Measurements from ENCODE around the gene ZSWIM3.

The ZSWIM3 gene

DNA sequence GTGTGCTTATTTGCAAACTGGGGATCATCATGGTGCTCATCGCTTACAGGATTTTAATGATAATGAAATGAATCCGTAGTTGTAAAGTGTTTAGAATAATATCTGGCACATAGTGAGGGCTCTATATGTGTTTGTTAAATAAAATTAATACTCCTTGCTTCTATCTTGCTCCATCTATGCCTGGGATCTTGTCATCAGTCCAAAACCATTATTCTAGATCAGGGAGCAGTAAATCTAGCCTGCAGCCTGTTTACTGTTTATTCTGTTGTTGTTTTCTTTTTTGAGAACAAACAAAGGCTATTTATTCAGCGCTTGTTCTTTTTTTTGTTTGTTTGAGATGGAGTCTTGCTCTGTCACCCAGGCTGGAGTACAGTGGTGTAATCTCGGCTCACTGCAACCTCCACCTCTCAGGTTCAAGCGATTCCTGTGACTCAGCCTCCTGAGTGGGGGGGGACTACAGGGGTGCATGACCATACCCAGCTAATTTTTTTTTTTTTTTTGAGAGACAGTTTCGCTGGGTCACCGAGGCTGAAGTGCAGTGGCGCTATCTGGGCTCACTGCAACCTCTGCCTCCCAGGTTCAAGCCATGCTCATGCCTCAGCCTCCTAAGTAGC lies 8.3 kb upstream of the ZSWIM3 start:
- no peaks in the 10 kb centered on the region for H3K9me2 ChIP-seq (replicated peaks; ENCODE audit: control insufficient read depth, low read length)
- no peaks in the 10 kb centered on the region for H3K9me3 ChIP-seq (ENCODE audit: control insufficient read depth, insufficient read depth, low read length)
- TF ChIP-seq EZH2phosphoT487 (IDR thresholded peaks at IDR 0.05; ENCODE audit: borderline replicate concordance, low read length), result no peak
- TF ChIP-seq, protein P1, sequence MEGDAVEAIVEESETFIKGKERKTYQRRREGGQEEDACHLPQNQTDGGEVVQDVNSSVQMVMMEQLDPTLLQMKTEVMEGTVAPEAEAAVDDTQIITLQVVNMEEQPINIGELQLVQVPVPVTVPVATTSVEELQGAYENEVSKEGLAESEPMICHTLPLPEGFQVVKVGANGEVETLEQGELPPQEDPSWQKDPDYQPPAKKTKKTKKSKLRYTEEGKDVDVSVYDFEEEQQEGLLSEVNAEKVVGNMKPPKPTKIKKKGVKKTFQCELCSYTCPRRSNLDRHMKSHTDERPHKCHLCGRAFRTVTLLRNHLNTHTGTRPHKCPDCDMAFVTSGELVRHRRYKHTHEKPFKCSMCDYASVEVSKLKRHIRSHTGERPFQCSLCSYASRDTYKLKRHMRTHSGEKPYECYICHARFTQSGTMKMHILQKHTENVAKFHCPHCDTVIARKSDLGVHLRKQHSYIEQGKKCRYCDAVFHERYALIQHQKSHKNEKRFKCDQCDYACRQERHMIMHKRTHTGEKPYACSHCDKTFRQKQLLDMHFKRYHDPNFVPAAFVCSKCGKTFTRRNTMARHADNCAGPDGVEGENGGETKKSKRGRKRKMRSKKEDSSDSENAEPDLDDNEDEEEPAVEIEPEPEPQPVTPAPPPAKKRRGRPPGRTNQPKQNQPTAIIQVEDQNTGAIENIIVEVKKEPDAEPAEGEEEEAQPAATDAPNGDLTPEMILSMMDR (IDR thresholded peaks at IDR 0.05; ENCODE audit: low read depth, low read length, poor library complexity, severe bottlenecking), result no peak
- H3K4me3 ChIP-seq (ENCODE audit: low read length), result no peak overlapping the region
- no peaks in the 10 kb centered on the region for H3F3A ChIP-seq (ENCODE audit: control insufficient read depth, insufficient read depth)
- no peaks in the 10 kb centered on the region for H3K79me2 ChIP-seq (ENCODE audit: control insufficient read depth, low read length)
- peaks cover 6% of the 10 kb centered on the region for H3K36me3 ChIP-seq (ENCODE audit: control insufficient read depth, low read length)
- no peak overlapping the region for H3K4me2 ChIP-seq (ENCODE audit: low read length)
- no peak overlapping the region for H3K27ac ChIP-seq (ENCODE audit: low read depth, low read length)
- H3K4me1 ChIP-seq (ENCODE audit: control insufficient read depth, low read length), result no peaks in the 10 kb centered on the region
- H3K27me3 ChIP-seq (ENCODE audit: control insufficient read depth, low read length), result no peaks in the 10 kb centered on the region
- H4K20me1 ChIP-seq (ENCODE audit: control insufficient read depth, insufficient read depth, low read depth, low read length), result no peaks in the 10 kb centered on the region; the same call in 1 of the 2 replicates

DNA sequence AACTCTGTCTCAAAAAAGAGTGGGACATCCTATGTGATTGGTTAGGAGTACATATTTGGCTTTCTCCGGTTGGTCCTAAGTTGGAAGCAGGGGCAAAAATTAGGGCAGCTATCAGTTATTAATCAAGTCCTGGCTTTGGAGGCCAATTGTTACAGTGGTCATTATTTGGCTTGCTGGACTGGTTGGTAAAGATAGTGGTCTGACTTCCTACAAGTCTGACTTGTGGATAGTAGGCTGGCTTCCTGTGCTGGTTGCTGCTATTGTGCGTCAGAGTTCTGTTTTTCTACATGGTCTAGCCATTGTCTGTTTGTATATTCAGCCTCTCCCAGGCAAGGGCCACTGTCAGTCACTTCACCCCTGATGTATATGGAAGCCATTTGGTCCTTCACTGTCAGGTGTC lies 7.2 kb upstream of the ZSWIM3 start:
- H3K79me2 ChIP-seq (ENCODE audit: control insufficient read depth, low read length), result peaks cover 7% of the 10 kb centered on the region

DNA sequence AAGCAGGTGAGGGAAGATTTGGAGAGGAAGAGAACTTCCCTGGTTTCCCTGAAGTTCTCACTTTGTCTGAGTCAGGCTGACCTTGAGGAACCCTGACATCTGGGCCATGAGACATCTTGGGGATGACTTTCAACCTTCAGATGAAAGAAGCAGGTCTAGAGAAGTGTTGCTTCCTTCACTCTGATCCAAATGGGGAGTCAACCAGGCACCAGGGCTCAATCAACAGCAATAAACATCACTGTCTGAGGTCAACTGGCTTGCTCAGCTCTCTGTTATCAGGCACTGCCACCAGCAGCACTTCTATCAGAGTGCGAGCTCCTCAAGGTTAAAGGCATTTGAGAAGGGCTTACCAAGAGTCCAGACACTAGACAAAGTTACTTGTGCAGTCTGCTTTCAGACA lies 6.5 kb upstream of the ZSWIM3 start:
- peaks cover 6% of the 10 kb centered on the region for H3K4me1 ChIP-seq (ENCODE audit: control insufficient read depth, low read length)
- no peak overlapping the region for H3K4me2 ChIP-seq (ENCODE audit: low read length)
- no peak overlapping the region for H3K4me3 ChIP-seq (ENCODE audit: low read length)
- no peak for TF ChIP-seq EZH2phosphoT487 (IDR thresholded peaks at IDR 0.05; ENCODE audit: borderline replicate concordance, low read length)
- TF ChIP-seq, protein P1 (IDR thresholded peaks at IDR 0.05; ENCODE audit: low read depth, low read length, poor library complexity, severe bottlenecking), result no peak
- no peak overlapping the region for H3K27ac ChIP-seq (ENCODE audit: low read depth, low read length)
- no peaks in the 10 kb centered on the region for H3K9me2 ChIP-seq (replicated peaks; ENCODE audit: control insufficient read depth, low read length)
- H3F3A ChIP-seq (ENCODE audit: control insufficient read depth, insufficient read depth), result no peaks in the 10 kb centered on the region
- H3K9me3 ChIP-seq (ENCODE audit: control insufficient read depth, insufficient read depth, low read length), result no peaks in the 10 kb centered on the region
- H3K79me2 ChIP-seq (ENCODE audit: control insufficient read depth, low read length), result peaks cover 12% of the 10 kb centered on the region
- no peaks in the 10 kb centered on the region for H3K27me3 ChIP-seq (ENCODE audit: control insufficient read depth, low read length)
- H4K20me1 ChIP-seq (ENCODE audit: control insufficient read depth, insufficient read depth, low read depth, low read length), result no peaks in the 10 kb centered on the region; the same call in 1 of the 2 replicates
- H3K36me3 ChIP-seq (ENCODE audit: control insufficient read depth, low read length), result 0 out of 2 replicates have a peak, but pooled peaks cover 6% of the 10 kb centered on the region

More for the DNA sequence above, 7.2 kb upstream of the ZSWIM3 start:
- Histone ChIP-seq H3K4me3 (ENCODE audit: low read length) (no peak overlapping the region), H3K4me2 (ENCODE audit: low read length) (no peak overlapping the region), H3K9me3 (ENCODE audit: control insufficient read depth, insufficient read depth, low read length) (no peaks in the 10 kb centered on the region), H3K27ac (ENCODE audit: low read depth, low read length) (no peak overlapping the region), H3F3A (ENCODE audit: control insufficient read depth, insufficient read depth) (no peaks in the 10 kb centered on the region), H3K4me1 (ENCODE audit: control insufficient read depth, low read length) (0 out of 2 replicates have a peak, but pooled peaks cover 3% of the 10 kb centered on the region), H3K36me3 (ENCODE audit: control insufficient read depth, low read length) (0 out of 2 replicates have a peak, but pooled peaks cover 6% of the 10 kb centered on the region), H3K9me2 (replicated peaks; ENCODE audit: control insufficient read depth, low read length) (no peaks in the 10 kb centered on the region), H3K27me3 (ENCODE audit: control insufficient read depth, low read length) (no peaks in the 10 kb centered on the region), H4K20me1 (ENCODE audit: control insufficient read depth, insufficient read depth, low read depth, low read length) (no peaks in the 10 kb centered on the region; the same call in 1 of the 2 replicates)
- TF ChIP-seq EZH2phosphoT487 (IDR thresholded peaks at IDR 0.05; ENCODE audit: borderline replicate concordance, low read length), result no peak
- TF ChIP-seq, protein P1 (IDR thresholded peaks at IDR 0.05; ENCODE audit: low read depth, low read length, poor library complexity, severe bottlenecking), result no peak

Measured in DOHH2 (cell line).